SKM-1 treated with dmso at 0.1 percent for 144 hours (cell line): ENCODE results near the gene PRMT7.

Experiments used
- DNase-seq: peaks from one replicate; lab custom pipeline; 2025; ENCODE audit not compliant: unreplicated experiment; lab: John Stamatoyannopoulos, UW

PRMT7 gene

GRCh38 chr16:68310774-68311511 lies at the start of gene PRMT7, which contains the start of gene SLC7A6OS:
Gene PRMT7 (plus strand): TSS chr16:68311019. CDS start chr16:68315980, 4,961 bp downstream.
Gene SLC7A6OS (minus strand): TSS chr16:68310946. CDS start chr16:68310926, 20 bp downstream.
- peak; percentile 96 for DNase-seq

- no peak for DNase-seq
These were observed 47.2 kb upstream of the PRMT7 start for GRCh38 chr16:68263559-68264127.

- DNase-seq: peak; percentile 69
These were observed 46.4 kb upstream of the PRMT7 start, which contains the start of gene SLC7A6 for GRCh38 chr16:68264128-68265077. Gene SLC7A6 (plus strand): TSS chr16:68264526. CDS start chr16:68274727, 10,201 bp downstream.

- peak; percentile 77 for DNase-seq
These were observed 45.5 kb upstream of the PRMT7 start for GRCh38 chr16:68265078-68265920.

GRCh38 chr16:68267612-68268405 lies 43.0 kb upstream of the PRMT7 start:
- DNase-seq: no peak

- no peak for DNase-seq
These were observed 41.0 kb upstream of the PRMT7 start for GRCh38 chr16:68269793-68270192.

- no peak for DNase-seq
These were observed 40.5 kb upstream of the PRMT7 start for GRCh38 chr16:68270353-68270752.

- no peak for DNase-seq
These were observed 38.2 kb upstream of the PRMT7 start for GRCh38 chr16:68272507-68273209.

GRCh38 chr16:68273459-68273858 lies 37.4 kb upstream of the PRMT7 start:
- DNase-seq: no peak

GRCh38 chr16:68273896-68274295 lies 36.9 kb upstream of the PRMT7 start:
- DNase-seq: no peak

GRCh38 chr16:68274441-68274840 lies 36.4 kb upstream of the PRMT7 start:
- DNase-seq: no peak

- DNase-seq: peak; percentile 58
These were observed 35.1 kb upstream of the PRMT7 start for GRCh38 chr16:68275611-68276191.

- DNase-seq: no peak
These were observed 34.6 kb upstream of the PRMT7 start for GRCh38 chr16:68276223-68276622.

GRCh38 chr16:68279726-68280558 lies 30.9 kb upstream of the PRMT7 start:
- DNase-seq: no peak

GRCh38 chr16:68281368-68282063 lies 29.3 kb upstream of the PRMT7 start:
- DNase-seq: no peak

GRCh38 chr16:68282064-68282452 lies 28.8 kb upstream of the PRMT7 start:
- DNase-seq: no peak

- DNase-seq: no peak
These were observed 27.5 kb upstream of the PRMT7 start for GRCh38 chr16:68283346-68283745.
